MM.1S (cell line): ENCODE measurements around the gene MRPL22.

Source experiments
- DNase-seq: peaks from one replicate; pipeline ENCODE4 v3.0.0-alpha.2; 2015
- H2AFZ ChIP-seq: fragments of 300-600 bp; sonication (generic); 2 replicates; pipeline ENCODE4 v1.6.0; 2016; ENCODE audit warnings: antibody characterized with exemption, low read length
- H3F3A ChIP-seq: fragments of 300-600 bp; sonication (generic); 2 replicates; pipeline ENCODE4 v1.6.1; 2016; ENCODE audit warnings: mild to moderate bottlenecking, antibody characterized with exemption, low read length, moderate library complexity, mixed read lengths; ENCODE audit not compliant: insufficient read depth
- H3K27ac ChIP-seq: fragments of 300-600 bp; sonication (generic); 2 replicates; pipeline ENCODE4 v1.5.1; 2016; ENCODE audit warnings: mild to moderate bottlenecking, low read length
- H3K27me3 ChIP-seq: fragments of 300-600 bp; sonication (generic); replicated peaks from 2 replicates; pipeline ENCODE4 v1.6.0; 2016; ENCODE audit warnings: low read length; ENCODE audit not compliant: insufficient read depth
- H3K36me3 ChIP-seq: fragments of 300-600 bp; sonication (generic); replicated peaks from 2 replicates; pipeline ENCODE4 v1.6.1; 2016; ENCODE audit warnings: mild to moderate bottlenecking, low read length, mixed read lengths; ENCODE audit not compliant: insufficient read depth
- H3K4me1 ChIP-seq: fragments of 300-600 bp; sonication (generic); 2 replicates; pipeline ENCODE4 v1.6.1; 2016; ENCODE audit warnings: low read length, mixed read lengths
- H3K4me2 ChIP-seq: fragments of 300-600 bp; sonication (generic); 2 replicates; pipeline ENCODE4 v1.6.0; 2016; ENCODE audit warnings: low read depth, low read length
- H3K4me3 ChIP-seq: fragments of 300-600 bp; sonication (generic); 2 replicates; pipeline ENCODE4 v1.5.1; 2016; ENCODE audit warnings: low read length, mixed read lengths
- H3K79me2 ChIP-seq: fragments of 300-600 bp; sonication (generic); 2 replicates; pipeline ENCODE4 v1.6.1; 2016; ENCODE audit warnings: mixed run types, low read length, mixed read lengths
- H3K9ac ChIP-seq: fragments of 300-600 bp; sonication (generic); 2 replicates; pipeline ENCODE4 v1.6.1; 2016; ENCODE audit warnings: low read length, mixed read lengths
- H3K9me2 ChIP-seq: fragments of 300-600 bp; sonication (generic); replicated peaks from 2 replicates; pipeline ENCODE4 v1.6.1; 2016; ENCODE audit warnings: mild to moderate bottlenecking, low read length, mixed read lengths; ENCODE audit not compliant: insufficient read depth
- H3K9me3 ChIP-seq: fragments of 300-600 bp; sonication (generic); replicated peaks from 2 replicates; pipeline ENCODE4 v1.6.1; 2016; ENCODE audit warnings: mild to moderate bottlenecking, low read length, mixed read lengths; ENCODE audit not compliant: insufficient read depth
- H4K20me1 ChIP-seq: fragments of 300-600 bp; sonication (generic); 2 replicates; pipeline ENCODE4 v1.6.1; 2016; ENCODE audit warnings: mild to moderate bottlenecking, low read length, moderate library complexity, mixed read lengths; ENCODE audit not compliant: insufficient read depth
- CTCF ChIP-seq: fragments of 300-600 bp; sonication (generic); IDR thresholded peaks from 2 replicates; pipeline ENCODE4 v1.5.1; 2016; ENCODE audit warnings: antibody characterized with exemption, low read length, mixed read lengths
- EZH2 ChIP-seq: fragments of 300-600 bp; sonication (generic); optimal IDR thresholded peaks from 2 replicates; pipeline ENCODE3; 2017; ENCODE audit warnings: low read depth, mild to moderate bottlenecking, antibody characterized with exemption, low read length, mixed read lengths
- EZH2phosphoT487 ChIP-seq: fragments of 300-600 bp; sonication (generic); IDR thresholded peaks from 2 replicates; pipeline ENCODE4 v1.6.1; 2018; ENCODE audit warnings: antibody characterized with exemption, low read length

Gene MRPL22

GRCh38 chr5:154940375-154940771 lies 500 bp upstream of the MRPL22 start:
- Histone ChIP-seq H3K4me2 (peak overlapping the region; percentile 97), H3K9me2 (no peaks in the 10 kb centered on the region), H3K36me3 (no peaks in the 10 kb centered on the region), H4K20me1 (no peaks in the 10 kb centered on the region), H3K9me3 (no peaks in the 10 kb centered on the region), H3K79me2 (peaks cover 67% of the 10 kb centered on the region), H3K4me3 (peak overlapping the region; percentile 74), H3K4me1 (peaks cover 18% of the 10 kb centered on the region), H2AFZ (peak overlapping the region; percentile 75), H3K27ac (peak overlapping the region; percentile 65; the same call in 1 of the 2 replicates), H3F3A (no peaks in the 10 kb centered on the region; the same call in 1 of the 2 replicates), H3K27me3 (no peaks in the 10 kb centered on the region), H3K9ac (peak overlapping the region; percentile 86)
- no peak for TF ChIP-seq EZH2
- TF ChIP-seq EZH2phosphoT487: no peak
- no peak for TF ChIP-seq CTCF
- DNase-seq: no peak

DNA sequence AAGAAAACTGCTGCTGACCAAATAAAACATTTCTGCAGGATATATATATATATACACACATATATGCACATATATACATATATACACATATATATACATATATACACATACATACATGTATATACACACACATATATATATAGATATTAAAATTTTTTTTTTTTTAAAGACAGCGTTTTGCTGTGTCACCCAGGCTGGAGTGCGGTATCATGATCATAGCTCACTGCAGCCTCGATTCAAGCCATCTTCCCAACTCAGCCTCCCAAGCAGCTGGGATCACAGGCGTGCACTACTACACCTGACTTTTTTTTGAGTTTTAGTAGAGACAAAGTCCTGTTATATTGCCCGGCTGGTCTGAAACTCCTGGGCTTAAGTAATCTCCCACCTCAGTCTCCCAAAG lies 2.7 kb downstream of the MRPL22 start:
- Histone ChIP-seq H3K9me2 (no peaks in the 10 kb centered on the region), H3K27ac (no peak overlapping the region), H2AFZ (no peak overlapping the region), H3K4me1 (peaks cover 9% of the 10 kb centered on the region; the same call in 1 of the 2 replicates), H3K9me3 (no peaks in the 10 kb centered on the region), H4K20me1 (peaks cover 4% of the 10 kb centered on the region; the same call in 1 of the 2 replicates), H3K36me3 (peaks cover 6% of the 10 kb centered on the region; the same call in 1 of the 2 replicates), H3K9ac (no peak overlapping the region), H3K4me2 (no peak overlapping the region), H3K4me3 (no peak overlapping the region), H3K79me2 (peaks cover 73% of the 10 kb centered on the region), H3K27me3 (no peaks in the 10 kb centered on the region), H3F3A (no peaks in the 10 kb centered on the region)
- no peak for DNase-seq
- no peak for TF ChIP-seq CTCF
- no peak for TF ChIP-seq EZH2phosphoT487
- TF ChIP-seq EZH2: no peak

DNA sequence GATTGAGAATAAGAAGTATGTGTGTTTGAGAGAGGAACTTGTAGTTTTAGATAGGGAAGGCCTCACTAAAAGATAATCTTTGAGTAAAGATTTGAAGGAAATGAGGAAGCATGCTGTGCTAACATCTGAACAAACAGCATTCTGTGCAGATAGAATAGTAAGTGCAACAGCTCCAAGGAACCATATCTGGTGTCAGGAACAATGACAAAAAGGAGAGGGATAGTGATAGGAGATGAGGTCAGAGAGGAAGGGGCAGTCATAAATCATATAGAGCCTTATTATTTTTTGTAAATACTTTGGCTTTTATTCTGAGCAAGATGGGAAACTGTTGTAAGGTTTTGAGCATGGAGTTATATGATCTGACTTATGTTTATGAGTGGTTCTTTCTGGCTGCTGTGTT lies 3.8 kb downstream of the MRPL22 start:
- no peaks in the 10 kb centered on the region for H3F3A ChIP-seq
- no peaks in the 10 kb centered on the region for H3K27me3 ChIP-seq
- peaks cover 6% of the 10 kb centered on the region; the same call in 1 of the 2 replicates for H3K36me3 ChIP-seq
- DNase-seq: no peak
- peaks cover 85% of the 10 kb centered on the region for H3K79me2 ChIP-seq
- H3K9me3 ChIP-seq: no peaks in the 10 kb centered on the region
- H4K20me1 ChIP-seq: peaks cover 4% of the 10 kb centered on the region; the same call in 1 of the 2 replicates
- no peak overlapping the region for H3K4me3 ChIP-seq
- no peaks in the 10 kb centered on the region for H3K9me2 ChIP-seq
- TF ChIP-seq EZH2: no peak
- no peak for TF ChIP-seq EZH2phosphoT487
- TF ChIP-seq CTCF: no peak
- H2AFZ ChIP-seq: no peak overlapping the region
- H3K4me1 ChIP-seq: peaks cover 9% of the 10 kb centered on the region; the same call in 1 of the 2 replicates
- no peak overlapping the region for H3K27ac ChIP-seq
- no peak overlapping the region for H3K9ac ChIP-seq
- H3K4me2 ChIP-seq: no peak overlapping the region
